Esophagus muscularis mucosa (tissue), 4 donors: ENCODE measurements around the gene CFD.

Source experiments
- EP300 ChIP-seq: sonication (generic); formaldehyde crosslinking; IDR thresholded peaks from one replicate; pipeline ENCODE4 v1.6.1; 2017; ENCODE audit warnings: antibody characterized with exemption
- POLR2AphosphoS5 ChIP-seq, 2 donors: sonication (generic); formaldehyde crosslinking; IDR thresholded peaks; one replicate each; pipeline ENCODE4 v1.6.1; 2017; ENCODE audit warnings: antibody characterized with exemption in 2 of 2
- TF ChIP-seq, protein P1 (sequence below), 3 experiments: fragments of 200-600 bp in 2 of 3; fragments of 450-650 bp in 1 of 3; sonication (generic) in 2 of 3; IDR thresholded peaks; one replicate each; pipeline ENCODE4 v1.5.1; 2017 to 2019; ENCODE audit warnings: antibody characterized with exemption in 3 of 3, mild to moderate bottlenecking in 2 of 3, moderate library complexity in 1 of 3

DNA sequence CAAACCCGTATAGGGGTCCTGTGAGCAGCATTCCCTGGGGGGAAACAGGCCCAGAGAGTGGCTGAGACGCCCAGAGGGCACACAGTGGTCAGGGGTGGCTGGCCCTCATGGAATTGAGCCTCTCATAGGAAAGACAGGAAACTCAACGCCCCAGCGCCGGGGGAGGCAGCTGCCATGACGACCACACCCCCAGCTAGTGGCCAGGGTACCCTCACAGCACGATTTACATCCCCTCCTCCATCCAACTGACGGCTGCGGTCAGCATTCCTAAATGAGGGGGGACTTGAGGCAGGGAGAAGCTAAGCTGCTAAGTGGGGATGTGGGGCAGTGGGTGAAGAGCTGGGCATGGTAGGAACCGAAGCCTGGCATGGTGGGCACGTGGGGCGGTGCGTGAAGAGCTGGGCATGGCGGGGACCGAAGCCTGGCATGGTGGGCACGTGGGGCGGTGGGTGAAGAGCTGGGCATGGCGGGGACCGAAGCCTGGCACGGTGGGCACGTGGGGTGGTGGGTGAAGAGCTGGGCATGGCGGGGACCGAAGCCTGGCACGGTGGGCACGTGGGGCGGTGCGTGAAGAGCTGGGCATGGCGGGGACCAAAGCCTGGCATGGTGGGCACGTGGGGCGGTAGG lies 23.5 kb downstream of the CFD start:
- TF ChIP-seq, protein P1, sequence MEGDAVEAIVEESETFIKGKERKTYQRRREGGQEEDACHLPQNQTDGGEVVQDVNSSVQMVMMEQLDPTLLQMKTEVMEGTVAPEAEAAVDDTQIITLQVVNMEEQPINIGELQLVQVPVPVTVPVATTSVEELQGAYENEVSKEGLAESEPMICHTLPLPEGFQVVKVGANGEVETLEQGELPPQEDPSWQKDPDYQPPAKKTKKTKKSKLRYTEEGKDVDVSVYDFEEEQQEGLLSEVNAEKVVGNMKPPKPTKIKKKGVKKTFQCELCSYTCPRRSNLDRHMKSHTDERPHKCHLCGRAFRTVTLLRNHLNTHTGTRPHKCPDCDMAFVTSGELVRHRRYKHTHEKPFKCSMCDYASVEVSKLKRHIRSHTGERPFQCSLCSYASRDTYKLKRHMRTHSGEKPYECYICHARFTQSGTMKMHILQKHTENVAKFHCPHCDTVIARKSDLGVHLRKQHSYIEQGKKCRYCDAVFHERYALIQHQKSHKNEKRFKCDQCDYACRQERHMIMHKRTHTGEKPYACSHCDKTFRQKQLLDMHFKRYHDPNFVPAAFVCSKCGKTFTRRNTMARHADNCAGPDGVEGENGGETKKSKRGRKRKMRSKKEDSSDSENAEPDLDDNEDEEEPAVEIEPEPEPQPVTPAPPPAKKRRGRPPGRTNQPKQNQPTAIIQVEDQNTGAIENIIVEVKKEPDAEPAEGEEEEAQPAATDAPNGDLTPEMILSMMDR (IDR thresholded peaks at IDR 0.05) = no peak
- no peak for TF ChIP-seq POLR2AphosphoS5 (IDR thresholded peaks at IDR 0.05)
- TF ChIP-seq EP300 = no peak
